ENCODE data around the gene SAMD9L.

DNA sequence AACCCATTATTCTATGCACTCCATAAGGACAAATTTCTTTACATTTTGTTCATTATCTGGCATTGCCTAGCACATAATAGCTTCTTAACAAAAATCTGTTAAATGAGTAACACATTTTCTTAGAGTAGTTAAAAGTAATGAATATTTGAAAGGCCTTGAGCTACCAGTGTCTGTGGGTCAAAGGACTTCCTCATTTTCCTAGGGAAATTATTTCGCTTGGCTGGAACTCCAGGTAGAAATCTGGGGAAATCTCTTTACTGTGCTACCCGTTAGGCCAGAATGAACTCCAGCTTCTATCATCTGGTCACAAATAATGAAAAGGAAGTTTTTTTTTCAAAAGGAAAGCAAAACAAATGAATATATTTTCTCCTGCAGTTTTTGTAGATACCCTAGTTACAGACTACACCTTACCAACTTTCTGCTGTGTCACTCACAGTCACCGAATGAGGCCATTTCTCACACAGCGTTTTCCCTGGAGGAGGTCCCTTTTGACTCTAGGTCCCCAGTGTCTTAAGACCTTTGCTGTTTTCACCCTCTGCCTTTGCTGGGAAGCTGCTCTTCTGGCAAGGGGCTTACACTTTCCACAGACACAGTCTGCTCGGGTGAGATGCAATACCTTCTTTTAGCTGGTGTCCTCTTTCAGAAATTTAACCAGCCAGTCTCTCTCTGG, 1.6 kb downstream of the SAMD9L start:
- TF ChIP-seq, protein P1, sequence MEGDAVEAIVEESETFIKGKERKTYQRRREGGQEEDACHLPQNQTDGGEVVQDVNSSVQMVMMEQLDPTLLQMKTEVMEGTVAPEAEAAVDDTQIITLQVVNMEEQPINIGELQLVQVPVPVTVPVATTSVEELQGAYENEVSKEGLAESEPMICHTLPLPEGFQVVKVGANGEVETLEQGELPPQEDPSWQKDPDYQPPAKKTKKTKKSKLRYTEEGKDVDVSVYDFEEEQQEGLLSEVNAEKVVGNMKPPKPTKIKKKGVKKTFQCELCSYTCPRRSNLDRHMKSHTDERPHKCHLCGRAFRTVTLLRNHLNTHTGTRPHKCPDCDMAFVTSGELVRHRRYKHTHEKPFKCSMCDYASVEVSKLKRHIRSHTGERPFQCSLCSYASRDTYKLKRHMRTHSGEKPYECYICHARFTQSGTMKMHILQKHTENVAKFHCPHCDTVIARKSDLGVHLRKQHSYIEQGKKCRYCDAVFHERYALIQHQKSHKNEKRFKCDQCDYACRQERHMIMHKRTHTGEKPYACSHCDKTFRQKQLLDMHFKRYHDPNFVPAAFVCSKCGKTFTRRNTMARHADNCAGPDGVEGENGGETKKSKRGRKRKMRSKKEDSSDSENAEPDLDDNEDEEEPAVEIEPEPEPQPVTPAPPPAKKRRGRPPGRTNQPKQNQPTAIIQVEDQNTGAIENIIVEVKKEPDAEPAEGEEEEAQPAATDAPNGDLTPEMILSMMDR (IDR thresholded peaks at IDR 0.05; ENCODE audit: insufficient read depth, low read length, poor library complexity, severe bottlenecking): no peak
- TF ChIP-seq EZH2phosphoT487 (conservative IDR thresholded peaks at IDR 0.05; ENCODE audit: low read length): no peak
